M059J (cell line): Measurements from ENCODE around the gene PILRB. TPM values are rescaled to one million over a fixed set of nuclear protein-coding genes. Genes with fewer than 3 reads are reported as not detected.
"Not testable (repeated sequence)": the region's sequence is repeated elsewhere in the genome, so short reads cannot be mapped to it uniquely, and the experiment has no call there.

Experiments
- DNase-seq: peaks from one replicate; pipeline ENCODE4 v3.0.0-alpha.2; 2012; ENCODE audit warnings: low read depth
- total RNA-seq: library from RNA; depleted of rRNA; stranded (reverse); fragments of >200 nt; shearing (Covaris generic); gene quantifications from 2 replicates; pipeline ENCODE4 v1.2.3, GENCODE V29; 2014

Gene PILRB
- total RNA-seq, 1 experiment from 2014 or later, result 8.0 TPM

DNA sequence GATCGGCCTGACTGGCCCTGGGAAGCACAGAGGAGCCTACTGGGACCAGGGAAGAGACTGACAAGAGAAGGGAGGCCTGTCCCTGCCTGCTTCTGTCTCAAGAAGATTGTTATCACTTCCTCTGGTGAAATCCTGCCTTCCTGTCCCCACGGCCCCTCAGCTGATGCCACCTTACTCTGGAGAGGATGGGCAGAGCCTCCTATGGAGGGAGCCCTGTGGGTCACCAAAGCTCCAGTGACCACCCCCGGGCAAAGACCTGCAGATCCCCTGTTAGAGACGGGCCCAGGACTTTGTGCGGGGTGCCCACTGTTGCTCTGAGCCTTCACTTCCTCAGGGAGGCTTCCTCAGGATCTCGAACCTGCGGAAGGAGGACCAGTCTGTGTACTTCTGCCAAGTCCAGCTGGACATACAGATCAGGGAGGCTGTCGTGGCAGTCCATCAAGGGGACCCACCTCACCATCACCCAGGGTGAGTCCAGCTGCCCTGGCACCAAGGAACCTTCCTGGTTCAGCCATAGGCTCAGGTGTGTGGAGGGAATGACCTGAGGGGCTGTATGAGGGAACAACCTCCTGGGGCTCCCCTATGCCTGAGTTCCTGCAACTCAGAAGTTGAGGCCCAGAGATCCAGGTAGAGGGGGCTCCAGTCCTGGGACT is 1.4 kb upstream of the PILRB start:
- DNase-seq, result no peak

DNA sequence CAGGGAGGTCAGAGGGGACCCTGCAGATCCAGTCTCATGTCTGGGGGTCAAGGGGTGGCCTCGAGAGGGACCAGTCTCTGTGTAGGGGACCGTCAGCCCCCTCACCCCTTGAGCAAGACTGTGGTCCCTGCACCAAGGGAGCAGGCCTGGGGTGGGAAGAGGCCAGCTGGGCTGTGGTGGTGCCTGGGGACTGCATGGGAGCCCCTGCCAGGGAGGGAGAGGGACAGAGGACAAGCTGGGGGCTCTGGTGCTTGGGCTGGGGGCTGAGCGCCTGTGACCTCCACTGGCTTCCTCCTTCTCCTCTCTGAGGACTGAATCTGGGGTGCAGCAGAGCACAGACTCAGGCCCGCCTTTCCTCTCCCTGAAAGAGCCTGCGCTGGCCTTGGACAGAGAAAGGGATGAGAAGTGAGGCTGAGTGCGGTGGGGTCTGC is 771 bp upstream of the PILRB start:
- no peak for DNase-seq

DNA sequence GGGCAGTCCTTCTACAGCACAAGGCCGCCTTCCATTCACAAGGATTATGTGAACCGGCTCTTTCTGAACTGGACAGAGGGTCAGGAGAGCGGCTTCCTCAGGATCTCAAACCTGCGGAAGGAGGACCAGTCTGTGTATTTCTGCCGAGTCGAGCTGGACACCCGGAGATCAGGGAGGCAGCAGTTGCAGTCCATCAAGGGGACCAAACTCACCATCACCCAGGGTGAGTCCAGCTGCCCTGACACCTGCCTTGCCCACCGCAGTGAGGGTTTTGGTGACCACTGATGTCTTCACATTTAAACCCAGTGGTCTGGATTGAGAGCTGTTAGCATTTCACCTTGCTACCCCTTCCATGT is 918 bp downstream of the PILRB start:
- no peak for DNase-seq

DNA sequence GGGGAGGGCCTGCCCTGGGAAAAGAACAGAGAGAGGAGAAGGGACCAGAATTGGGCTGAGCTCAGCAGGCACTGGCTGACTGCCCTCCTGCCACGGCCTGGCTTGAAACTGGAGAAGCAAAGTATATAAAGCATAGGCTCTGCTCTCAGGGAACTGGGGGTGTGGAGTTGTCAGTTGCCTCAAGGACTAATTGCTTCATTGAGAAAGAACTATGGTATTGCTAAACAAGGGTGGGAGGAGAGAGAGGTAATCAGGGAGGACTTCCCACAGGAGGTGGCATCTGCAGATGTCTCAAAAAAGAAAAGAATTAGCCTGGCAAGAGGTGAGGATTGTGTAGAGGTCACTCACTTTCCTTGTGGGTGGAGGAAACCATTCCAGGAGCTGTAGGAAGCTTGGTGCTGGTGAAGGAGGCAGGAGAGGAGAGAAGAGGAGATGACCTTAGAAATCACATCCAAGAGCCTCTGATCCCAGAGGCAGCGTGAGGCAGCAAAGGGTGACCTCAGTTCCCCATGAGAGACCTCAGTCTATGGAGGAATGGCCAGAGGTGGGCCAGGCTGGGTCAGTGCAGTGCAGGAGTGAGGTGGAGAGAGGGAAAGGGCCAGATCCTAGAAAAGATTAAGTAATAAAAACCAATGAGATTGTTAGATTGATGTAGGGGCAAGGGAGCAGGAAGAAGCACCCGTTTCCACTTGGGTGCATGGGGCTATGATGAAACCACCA is 2.4 kb downstream of the PILRB start:
- DNase-seq, result no peak

DNA sequence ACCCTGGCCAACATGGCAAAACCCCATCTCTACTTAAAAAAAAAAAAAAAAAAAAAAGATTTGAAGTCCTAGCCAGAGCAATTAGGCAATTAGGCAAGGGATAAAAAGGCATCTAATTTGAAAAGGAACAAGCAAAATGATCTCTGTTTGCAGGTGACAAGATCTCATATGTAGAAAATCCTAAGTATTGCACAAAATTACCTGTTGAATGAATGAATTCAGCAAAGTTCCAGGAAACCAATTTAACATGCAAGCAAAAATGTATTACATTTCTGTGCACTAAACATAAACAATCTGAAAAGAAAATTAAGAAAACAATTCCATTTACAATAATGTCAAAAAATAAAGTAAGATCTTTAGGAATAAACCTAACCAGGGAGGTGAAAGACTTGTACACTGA is 5.2 kb downstream of the PILRB start:
- no peak for DNase-seq

DNA sequence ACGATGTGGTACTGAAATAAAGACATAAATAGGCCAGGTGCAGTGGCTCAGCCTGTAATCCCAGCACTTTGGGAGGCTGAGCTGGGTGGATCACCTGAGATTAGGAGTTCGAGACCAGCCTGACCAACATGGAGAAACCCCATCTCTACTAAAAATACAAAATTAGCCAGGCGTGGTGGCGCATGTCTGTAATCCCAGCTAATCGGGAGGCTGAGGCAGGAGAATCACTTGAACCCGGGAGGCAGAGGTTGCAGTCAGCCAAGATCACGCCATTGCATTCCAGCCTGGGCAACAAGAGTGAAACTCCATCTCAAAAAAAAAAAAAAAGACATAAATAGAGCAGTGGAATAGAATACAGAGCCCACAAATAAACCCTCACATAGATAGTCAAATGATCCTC is 5.9 kb downstream of the PILRB start:
- not testable (repeated sequence) for DNase-seq

DNA sequence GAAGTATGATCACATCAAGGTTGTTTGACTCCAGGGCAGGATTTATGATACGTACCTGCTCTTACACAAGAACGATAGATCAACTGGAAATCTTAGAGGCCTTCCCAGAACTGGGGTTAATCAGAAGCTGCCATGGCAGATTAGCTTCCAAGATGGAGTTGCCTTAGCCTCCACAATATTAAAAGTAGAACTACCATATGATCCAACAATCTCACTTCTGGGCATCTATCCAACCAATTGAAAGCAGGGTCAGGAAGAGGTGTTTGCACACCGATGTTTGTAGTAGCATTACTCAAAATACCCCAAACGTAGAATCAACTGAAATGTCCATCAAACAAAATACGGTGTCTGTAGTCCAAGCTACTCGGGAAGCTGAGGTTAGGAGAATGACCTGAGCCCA is 6.6 kb downstream of the PILRB start:
- no peak for DNase-seq

DNA sequence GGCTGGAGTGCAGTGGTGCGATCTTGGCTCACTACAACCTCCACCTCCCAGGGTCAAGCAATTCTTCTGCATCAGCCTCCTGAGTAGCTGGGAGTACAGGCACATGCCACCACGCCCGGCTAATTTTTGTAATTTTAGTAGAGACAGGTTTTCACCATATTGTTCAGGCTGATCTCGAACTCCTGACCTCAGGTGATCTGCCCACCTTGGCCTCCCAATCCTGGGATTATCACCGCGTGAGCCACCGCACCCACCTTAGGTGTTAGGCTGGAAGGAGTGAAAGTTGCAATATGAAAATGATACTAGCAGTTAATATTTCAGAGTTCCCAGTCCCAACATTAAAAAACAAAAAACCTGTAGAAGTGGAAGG is 8.1 kb downstream of the PILRB start:
- not testable (repeated sequence) for DNase-seq

DNA sequence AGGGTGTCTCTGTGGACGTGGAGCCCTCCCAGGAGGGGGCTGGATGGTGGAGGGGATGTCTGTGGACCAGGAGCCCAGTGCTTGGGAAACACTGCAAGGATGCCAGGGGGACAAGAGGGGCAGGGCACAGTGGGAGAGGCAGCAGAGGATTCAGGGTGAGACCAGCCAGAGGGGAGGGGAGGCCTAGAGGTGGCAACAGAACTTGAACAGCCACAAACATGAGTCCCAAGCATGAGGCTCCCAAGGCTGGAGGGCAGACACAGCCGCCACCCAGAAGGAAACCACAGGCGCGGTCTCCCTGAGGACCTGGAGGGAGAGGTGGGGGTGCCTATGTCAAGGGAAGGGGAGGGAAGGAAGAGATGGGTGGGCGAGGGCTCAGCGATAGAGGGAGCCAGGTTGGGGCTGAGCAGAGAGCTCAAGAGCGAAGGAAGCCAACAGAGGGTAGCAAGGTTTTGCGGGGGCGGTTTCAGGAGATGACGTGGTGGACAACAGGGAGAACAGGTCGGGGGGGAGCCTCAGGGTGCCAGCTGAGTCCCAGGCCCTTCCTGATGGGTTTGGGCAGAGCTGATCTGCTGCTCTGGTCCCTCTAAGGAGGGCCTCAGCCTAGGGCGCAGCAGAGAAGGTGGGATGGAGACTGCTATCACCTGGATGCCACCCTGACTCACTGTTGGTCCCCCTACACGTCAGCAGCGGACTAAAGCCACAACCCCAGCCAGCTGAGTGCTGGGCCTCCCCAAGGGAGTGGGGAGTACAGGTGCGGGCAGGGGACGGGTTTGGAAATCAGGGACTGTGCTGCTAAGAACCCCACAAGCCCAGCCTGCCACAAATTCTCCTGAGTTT is 8.7 kb downstream of the PILRB start:
- DNase-seq, result no peak

DNA sequence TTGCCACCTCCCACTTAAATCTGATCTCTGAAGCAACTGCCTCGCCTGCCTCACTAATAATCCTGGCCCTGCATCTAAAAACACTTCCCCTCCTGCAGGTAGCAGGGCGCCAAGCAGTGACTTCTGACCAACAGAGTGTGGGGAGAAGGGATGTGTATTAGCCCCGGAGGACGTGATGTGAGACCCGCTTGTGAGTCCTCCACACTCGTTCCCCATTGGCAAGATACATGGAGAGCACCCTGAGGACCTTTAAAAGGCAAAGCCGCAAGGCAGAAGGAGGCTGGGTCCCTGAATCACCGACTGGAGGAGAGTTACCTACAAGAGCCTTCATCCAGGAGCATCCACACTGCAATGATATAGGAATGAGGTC is 9.3 kb downstream of the PILRB start:
- DNase-seq, result no peak

DNA sequence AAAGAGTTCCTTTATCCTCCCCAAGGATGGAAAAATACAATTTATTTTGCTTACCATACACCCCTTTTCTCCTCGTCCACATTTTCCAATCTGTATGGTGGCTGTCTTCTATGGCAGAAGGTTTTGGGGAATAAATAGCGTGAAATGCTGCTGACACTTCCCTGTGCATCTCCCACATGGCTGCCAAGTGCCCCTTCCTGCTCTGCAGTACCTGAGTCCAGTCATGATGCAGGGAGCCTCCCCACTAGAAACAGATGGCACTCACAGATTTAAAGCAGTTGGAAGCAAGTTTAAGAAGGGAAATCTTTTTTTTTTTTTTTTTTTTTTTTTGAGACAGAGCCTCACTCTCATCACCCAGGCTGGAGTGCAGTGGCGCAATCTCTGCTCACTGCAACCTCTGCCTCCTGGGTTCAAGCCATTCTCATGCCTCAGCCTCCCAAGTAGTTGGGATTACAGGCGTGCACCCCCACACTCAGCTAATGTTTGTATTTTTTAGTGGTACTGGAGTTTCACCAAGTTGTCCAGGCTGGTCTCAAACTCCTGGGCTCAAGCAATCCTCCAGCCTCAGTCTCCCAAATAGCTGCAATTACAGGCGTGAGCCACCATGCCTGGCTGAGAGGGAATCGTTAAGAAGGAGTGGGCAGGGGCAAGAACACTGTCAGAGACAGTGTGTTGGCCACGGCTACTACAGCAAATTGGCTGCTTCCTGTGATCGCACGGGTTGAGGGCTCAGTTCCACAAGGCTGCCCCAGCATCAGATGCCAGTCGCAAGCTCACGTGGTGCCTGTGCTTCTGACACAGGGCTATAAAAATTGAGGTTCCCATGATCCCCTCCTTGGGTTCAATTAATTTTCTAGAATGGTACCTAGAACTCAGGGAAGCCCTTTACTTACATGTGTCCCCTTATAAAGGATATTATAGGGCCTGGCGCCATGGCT is 10.0 kb downstream of the PILRB start:
- DNase-seq, result no peak

DNA sequence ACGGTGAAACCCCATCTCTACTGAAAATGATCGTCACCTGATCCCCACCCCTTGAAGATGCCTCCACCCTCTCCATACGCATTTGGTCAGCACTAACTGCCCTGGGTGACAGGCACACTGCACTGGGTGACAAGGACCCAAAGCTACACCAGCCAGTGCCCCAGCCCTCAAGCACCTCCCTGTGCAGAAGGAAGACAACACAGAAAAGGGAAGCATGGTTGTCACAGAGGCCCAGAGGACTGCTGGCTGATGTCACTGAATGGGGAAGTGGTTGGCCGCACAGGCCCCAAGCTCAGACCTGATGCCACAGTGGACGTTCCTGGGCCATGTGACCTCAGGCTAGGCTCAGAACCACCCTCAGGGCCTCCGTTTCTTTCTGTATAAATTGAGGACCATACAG is 11.2 kb downstream of the PILRB start:
- no peak for DNase-seq

DNA sequence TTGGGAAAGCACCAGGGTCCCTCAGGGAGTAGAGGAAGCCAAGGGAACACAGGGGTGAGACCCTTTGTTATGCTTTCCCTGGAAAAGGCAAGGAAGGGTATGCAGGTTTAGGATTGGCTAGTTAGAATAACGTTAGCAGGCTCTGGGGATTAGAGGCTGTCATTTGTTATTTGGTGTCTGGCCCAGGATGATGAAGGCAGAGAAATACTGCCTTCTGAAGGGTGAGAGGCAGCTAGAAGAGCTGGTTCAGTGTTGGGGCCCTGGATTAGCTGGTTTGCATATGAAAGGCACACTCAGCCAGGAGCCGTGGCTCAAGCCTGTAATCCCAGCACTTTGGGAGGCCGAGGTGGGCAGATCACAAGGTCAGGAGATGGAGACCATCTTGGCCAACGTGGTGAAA is 12.4 kb downstream of the PILRB start:
- no peak for DNase-seq

DNA sequence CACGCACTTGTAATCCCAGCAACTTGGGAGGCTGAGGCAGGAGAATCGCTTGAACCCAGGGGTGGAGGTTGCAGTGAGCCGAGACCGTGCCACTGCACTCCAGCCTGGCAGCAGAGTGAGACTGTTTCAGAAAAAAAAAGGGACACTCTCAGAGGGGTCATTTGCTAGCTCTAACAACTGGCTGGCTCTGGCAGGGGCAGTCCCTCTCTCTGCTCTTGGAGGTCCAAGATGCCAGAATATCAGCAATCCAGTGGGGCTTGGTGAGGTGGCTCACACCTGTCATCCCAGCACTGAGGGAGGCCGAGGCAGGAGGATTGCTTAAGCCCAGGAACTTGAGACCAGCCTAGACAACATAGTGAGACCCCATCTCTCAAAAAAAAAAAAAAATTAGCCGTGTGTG is 12.8 kb downstream of the PILRB start:
- DNase-seq, result no peak

DNA sequence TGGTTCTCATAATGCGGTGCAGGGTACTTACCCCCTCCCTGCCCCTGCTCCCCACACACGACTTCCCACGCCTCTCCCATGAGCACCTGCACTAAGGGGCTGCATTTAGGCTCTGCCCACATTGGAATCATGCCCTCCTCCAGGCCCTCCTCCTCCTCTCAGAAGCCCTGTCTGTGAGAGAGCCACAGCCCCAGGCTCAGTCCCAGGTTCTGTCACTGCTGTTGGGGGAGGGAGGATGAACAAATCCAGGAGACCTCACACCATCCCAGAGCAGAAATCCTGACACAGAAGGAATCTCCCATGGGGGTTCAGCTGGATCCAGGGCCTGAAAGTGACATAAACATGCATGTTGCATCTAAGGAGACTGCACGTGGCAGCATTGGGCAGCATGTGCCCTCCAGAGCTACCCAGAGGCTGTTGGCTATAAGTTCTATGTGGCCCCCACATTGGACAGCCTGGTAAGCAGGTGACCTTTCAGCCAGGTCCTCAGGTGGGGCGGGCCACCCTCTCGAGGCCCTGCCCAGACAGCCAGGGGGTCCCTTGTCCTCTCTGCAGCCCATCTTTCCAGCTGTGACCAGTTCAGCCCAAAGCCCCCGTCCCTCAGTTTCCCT is 13.7 kb downstream of the PILRB start:
- DNase-seq, result no peak

DNA sequence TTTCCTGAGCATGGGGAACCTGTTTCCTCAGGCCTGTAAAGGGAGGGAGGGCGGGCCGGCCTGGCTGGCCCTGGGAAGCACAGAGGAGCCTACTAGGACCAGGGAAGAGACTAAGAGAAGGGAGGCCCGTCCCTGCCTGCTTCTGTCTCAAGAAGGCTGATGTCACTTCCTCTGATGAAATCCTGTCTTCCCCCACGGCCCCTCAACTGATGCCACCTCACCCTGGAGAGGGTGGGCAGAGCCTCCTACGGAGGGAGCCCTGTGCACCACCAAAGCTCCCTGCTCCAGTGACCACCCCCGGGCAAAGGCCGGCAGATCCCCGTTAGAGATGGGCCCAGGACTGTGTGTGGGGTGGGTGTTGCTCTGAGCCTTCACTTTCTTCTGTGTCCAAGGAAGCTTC is 14.3 kb downstream of the PILRB start:
- no peak for DNase-seq

DNA sequence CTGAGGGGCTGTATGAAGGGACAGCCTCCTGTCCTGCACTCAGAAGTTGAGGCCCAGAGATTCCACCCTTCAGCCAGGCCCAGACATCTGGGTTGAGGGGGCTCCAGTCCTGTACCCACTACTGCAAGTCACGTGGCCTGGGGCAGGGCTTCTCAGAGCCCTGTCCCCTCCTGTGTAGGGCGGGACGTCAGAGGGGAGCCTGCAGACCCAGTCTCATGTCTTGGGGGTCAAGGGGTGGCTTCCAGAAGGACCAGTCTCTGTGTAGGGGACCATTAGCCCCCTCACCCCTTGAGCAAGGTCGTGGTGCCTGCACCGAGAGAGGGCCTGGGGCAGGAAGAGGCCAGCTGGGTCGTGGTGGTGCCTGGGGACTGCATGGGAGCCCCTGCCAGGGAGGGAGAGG is 14.8 kb downstream of the PILRB start:
- DNase-seq, result no peak

DNA sequence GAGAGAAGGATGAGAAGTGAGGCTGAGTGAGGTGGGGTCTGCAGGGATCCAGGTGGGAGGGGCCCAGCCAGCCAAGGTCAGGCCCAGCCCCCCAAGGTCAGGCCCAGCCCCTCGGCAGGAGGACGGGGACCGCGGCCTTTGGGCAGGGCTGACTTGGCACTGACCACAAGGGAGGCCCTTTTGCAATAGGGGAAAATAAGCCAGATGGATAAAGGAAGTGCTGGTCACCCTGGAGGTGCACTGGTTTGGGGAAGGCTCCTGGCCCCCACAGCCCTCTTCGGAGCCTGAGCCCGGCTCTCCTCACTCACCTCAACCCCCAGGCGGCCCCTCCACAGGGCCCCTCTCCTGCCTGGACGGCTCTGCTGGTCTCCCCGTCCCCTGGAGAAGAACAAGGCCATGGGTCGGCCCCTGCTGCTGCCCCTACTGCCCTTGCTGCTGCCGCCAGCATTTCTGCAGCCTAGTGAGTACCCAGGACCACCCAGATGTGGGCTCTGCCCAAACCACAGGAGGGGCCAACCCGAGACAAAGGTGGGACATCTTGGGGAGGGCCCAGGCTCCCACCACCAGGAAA is 15.4 kb downstream of the PILRB start, which contains the start of gene PILRA:
Gene PILRA, plus strand, starts transcription at position 227 of the 571 bp plus-strand sequence. Its CDS starts 170 bp downstream, at position 397.
- DNase-seq, result no peak

DNA sequence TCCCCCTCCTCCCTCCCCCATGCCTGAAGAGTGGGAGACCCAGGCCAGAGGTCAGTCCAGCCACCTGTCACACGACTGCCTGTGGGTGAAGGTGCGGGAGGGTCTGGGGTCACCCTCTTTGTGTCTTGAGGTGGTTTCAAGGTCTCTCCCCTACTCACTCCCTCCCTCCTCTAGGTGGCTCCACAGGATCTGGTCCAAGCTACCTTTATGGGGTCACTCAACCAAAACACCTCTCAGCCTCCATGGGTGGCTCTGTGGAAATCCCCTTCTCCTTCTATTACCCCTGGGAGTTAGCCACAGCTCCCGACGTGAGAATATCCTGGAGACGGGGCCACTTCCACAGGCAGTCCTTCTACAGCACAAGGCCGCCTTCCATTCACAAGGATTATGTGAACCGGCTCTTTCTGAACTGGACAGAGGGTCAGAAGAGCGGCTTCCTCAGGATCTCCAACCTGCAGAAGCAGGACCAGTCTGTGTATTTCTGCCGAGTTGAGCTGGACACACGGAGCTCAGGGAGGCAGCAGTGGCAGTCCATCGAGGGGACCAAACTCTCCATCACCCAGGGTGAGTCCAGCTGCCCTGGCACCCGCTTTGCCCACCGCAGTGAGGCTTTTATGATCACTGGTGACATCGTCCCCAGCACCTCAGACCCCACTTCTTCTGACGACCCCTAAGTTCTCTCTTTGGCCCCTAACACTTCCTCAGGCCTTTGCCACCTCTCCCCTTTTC is 16.1 kb downstream of the PILRB start:
- DNase-seq, result not testable (repeated sequence)

DNA sequence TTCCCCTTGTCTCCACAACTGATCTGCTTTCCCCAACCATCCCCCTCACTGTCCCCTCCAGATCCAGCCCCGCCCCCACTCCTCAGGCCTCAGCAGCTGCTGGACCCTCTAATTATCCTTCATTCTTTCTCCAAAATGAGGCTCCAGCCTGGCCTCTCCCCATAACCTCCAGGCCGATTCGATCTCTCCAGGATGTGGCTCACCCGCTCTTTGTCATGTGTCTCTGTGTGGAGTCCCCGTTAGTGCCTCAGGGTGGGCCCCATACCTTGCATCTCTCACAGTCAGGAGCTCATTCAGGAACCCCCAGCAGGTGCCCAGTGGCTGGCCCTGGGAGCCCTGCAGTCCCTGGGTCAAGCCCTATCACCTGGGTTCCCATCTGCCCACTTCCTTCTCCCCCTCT is 16.7 kb downstream of the PILRB start:
- no peak for DNase-seq
